A549 (cell line): Measurements from ENCODE around the gene TNFAIP2.
"Not testable (repeated sequence)": the region's sequence is repeated elsewhere in the genome, so short reads cannot be mapped to it uniquely, and the experiment has no call there.

Experiments used
- CTCF ChIP-seq: fragments of >200 bp; sonication (Bioruptor Twin); formaldehyde crosslinking; IDR thresholded peaks from 3 replicates; pipeline ENCODE4 v1.5.1; 2016
- HDAC2 ChIP-seq: fragments of 200-600 bp; sonication (generic); IDR thresholded peaks from 2 replicates; pipeline ENCODE4 v1.6.1; 2016
- MAFK ChIP-seq: fragments of 450-650 bp; IDR thresholded peaks from 2 replicates; pipeline ENCODE4 v1.6.1; 2014; ENCODE audit not compliant: partially characterized antibody
- MAZ ChIP-seq: fragments of 150-350 bp; IDR thresholded peaks from 2 replicates; pipeline ENCODE4 v1.6.1; 2014; ENCODE audit warnings: antibody characterized with exemption, low read depth, low read length, borderline replicate concordance
- MYC ChIP-seq: IDR thresholded peaks from 2 replicates; pipeline ENCODE4 v1.6.1; 2012; ENCODE audit warnings: mild to moderate bottlenecking, inconsistent platforms, low read length, improper control_type of control experiment, borderline replicate concordance
- PBX3 ChIP-seq: IDR thresholded peaks from 2 replicates; pipeline ENCODE4 v1.6.1; 2012
- POLR2A ChIP-seq: IDR thresholded peaks from 2 replicates; pipeline ENCODE4 v1.6.1; 2012; ENCODE audit warnings: mild to moderate bottlenecking, low read length

GRCh38 chr14:103171206-103171605 is 47.9 kb downstream of the TNFAIP2 start:
- not testable (repeated sequence) for TF ChIP-seq CTCF, POLR2A, HDAC2, MAFK, MAZ, PBX3, MYC
